HG03139 (cell line): Measurements from ENCODE around the gene ETNK1.
"Not testable (repeated sequence)": the region's sequence is repeated elsewhere in the genome, so short reads cannot be mapped to it uniquely, and the experiment has no call there.

Source experiments
- ATAC-seq: cut with Tn5 transposase; IDR thresholded peaks from one replicate; pipeline ENCODE4 v1.9.1; 2021; ENCODE audit not compliant: unreplicated experiment

Gene ETNK1

GRCh38 chr12:22684140-22685118, 59.5 kb downstream of the ETNK1 start:
- no peak for ATAC-seq

- ATAC-seq: no peak
Measured at GRCh38 chr12:22686193-22686592, 61.2 kb downstream of the ETNK1 start.

- ATAC-seq: peak; percentile 64
Measured at GRCh38 chr12:22687361-22688076, 62.5 kb downstream of the ETNK1 start.

- ATAC-seq: no peak
Measured at GRCh38 chr12:22689876-22690275, 64.9 kb downstream of the ETNK1 start.

- ATAC-seq: no peak
Measured at GRCh38 chr12:22691319-22691718, 66.3 kb downstream of the ETNK1 start.

GRCh38 chr12:22692467-22692866, 67.5 kb downstream of the ETNK1 start:
- ATAC-seq: not testable (repeated sequence)

GRCh38 chr12:22692964-22693555, 68.1 kb downstream of the ETNK1 start:
- ATAC-seq: no peak

- ATAC-seq: no peak
Measured at GRCh38 chr12:22698576-22698975, 73.6 kb downstream of the ETNK1 start.

GRCh38 chr12:22699705-22700104, 74.7 kb downstream of the ETNK1 start:
- not testable (repeated sequence) for ATAC-seq

GRCh38 chr12:22700106-22700505, 75.1 kb downstream of the ETNK1 start:
- no peak for ATAC-seq

- ATAC-seq: not testable (repeated sequence)
Measured at GRCh38 chr12:22701216-22701809, 76.3 kb downstream of the ETNK1 start.

GRCh38 chr12:22702690-22703089, 77.7 kb downstream of the ETNK1 start:
- no peak for ATAC-seq

- ATAC-seq: peak; percentile 53
Measured at GRCh38 chr12:22709292-22709691, 84.3 kb downstream of the ETNK1 start.

GRCh38 chr12:22712083-22712482, 87.1 kb downstream of the ETNK1 start:
- ATAC-seq: no peak

- ATAC-seq: no peak
Measured at GRCh38 chr12:22715254-22715653, 90.3 kb downstream of the ETNK1 start.

GRCh38 chr12:22719745-22720144, 94.8 kb downstream of the ETNK1 start:
- ATAC-seq: no peak

- no peak for ATAC-seq
Measured at GRCh38 chr12:22722081-22722480, 97.1 kb downstream of the ETNK1 start.

GRCh38 chr12:22722779-22723178, 97.8 kb downstream of the ETNK1 start:
- no peak for ATAC-seq

GRCh38 chr12:22728987-22729386, 104.0 kb downstream of the ETNK1 start:
- no peak for ATAC-seq

GRCh38 chr12:22729431-22729956, 104.5 kb downstream of the ETNK1 start:
- no peak for ATAC-seq

GRCh38 chr12:22729957-22730443, 105.0 kb downstream of the ETNK1 start:
- no peak for ATAC-seq
